GM19099 (cell line): ENCODE results near the gene CCSER1.

Experiments used
- POLR2A ChIP-seq: IDR thresholded peaks from 3 replicates; pipeline ENCODE4 v1.6.1; 2011; ENCODE audit warnings: low read depth; ENCODE audit not compliant: insufficient read length; ENCODE audit errors: extremely low read depth

The CCSER1 gene

DNA sequence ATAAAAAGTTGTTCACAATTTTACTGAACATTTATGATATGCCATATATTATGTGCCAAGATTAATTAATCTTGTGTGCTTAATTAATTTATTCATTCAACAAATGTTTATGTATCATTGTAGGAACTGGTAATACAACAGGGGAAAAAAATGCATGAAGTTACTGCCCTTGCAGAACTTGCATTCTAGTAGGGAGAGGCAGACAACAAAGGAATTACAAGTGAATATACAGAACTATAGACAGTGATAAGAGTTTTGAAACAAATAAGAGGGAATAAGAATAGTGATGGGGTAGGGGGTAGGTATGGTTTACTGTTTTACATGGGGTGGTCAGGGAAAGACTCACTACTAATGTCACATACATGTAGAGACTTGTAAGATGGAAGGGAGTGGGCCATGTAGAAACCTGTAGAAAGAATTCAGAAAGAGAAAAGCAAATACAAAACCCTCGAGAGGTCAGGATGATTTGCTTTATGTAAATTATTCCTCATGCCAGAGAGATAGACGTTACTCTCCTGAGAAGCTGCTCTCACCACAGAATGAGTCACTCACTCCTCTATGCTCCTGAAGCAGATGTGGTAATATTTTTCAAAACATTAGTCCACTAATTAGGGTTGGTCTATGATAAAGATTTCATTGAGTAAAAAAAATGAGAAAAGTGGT lies 1321.6 kb downstream of the CCSER1 start:
- TF ChIP-seq POLR2A, result no peak

DNA sequence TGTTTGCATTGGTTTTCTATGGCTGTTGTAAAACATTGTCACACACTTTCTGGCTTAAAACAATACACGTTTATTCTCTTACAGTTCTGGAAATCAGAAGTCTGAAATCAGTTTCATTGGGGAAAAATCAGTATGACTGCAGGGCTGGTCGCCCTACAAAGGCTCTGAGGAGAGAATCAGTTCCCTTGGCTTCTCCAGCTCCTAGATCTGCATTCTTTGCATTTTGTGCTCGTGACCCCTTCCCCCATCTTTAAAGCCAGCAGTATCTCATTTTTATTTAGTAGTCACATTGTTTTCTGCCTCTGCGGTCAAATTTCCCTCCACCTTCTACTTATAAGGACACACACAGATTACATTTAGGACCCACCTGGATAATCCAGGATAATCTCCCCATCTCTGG lies 1326.9 kb downstream of the CCSER1 start:
- no peak for TF ChIP-seq POLR2A

DNA sequence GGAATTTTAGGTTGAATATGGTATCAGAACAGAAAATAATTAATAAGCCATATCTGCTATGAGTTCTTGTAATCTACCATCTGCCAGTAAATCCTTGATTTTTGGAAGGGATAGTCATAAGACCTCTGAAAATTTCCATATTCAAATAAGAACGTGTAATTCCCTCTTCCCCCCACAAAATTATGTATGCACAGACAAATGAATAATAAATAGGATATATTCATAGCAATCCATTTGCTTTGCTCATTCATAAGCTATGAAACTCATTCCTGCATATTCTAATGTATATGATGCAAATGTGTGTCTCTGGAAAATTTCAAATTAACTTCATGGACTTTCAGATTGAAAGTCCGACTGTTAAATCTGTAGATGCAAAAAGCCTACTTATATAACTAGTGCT lies 1343.5 kb downstream of the CCSER1 start:
- TF ChIP-seq POLR2A, result no peak

DNA sequence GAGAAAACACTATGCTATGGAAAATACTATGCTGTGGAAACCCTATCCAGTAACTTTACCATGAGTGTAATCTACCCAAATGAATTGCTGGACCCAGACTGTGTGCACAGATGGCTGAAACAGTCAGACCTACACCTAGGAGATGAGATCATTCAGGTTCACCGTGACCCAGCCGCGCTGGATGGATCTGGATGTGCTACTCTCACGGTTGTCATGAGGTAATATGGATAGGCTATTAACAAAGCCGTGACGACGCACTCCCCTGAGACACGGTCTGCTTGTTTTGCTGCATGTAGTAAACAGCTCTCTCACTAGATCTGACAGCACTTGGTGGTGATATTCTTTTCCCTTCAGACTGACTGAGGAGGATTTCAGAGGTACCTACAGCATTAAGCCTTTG lies 1344.1 kb downstream of the CCSER1 start:
- no peak for TF ChIP-seq POLR2A

DNA sequence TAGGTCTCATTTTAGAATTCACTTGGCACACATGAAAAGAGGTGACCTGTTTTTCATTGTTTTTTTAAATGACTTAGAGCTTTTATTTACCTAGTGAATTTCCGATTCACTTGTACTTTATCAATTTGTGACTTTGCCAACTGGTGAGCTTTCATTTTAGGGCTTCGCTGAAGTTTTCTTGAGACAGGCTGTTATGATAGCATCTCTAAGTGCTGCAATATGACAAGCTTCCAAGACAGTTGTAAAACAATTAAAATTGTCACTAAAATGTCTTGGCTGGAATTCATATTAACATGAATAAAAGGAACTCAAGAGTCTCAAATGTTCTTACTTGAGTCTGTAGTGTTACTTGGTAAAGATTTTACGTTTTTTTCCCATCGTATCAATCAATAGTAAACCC lies 1344.9 kb downstream of the CCSER1 start:
- TF ChIP-seq POLR2A, result no peak

DNA sequence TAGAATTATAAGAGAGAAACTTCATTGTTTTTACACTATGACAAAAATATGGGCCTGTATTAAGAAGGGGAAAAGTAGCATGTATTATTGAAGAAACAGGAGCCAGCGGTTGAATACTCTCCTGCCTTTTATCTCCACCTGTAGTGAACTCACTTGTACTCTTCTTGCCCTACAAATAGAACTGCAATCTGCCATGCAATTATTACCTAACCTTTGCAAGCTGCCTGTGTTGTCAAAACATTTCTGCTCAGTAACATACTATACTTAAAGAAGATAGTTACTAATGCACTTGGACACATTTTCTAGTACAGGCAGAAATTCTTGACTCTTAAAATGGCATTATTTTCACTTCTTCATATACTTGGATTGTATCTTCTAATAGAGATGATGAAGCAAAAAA lies 1358.2 kb downstream of the CCSER1 start:
- no peak for TF ChIP-seq POLR2A

DNA sequence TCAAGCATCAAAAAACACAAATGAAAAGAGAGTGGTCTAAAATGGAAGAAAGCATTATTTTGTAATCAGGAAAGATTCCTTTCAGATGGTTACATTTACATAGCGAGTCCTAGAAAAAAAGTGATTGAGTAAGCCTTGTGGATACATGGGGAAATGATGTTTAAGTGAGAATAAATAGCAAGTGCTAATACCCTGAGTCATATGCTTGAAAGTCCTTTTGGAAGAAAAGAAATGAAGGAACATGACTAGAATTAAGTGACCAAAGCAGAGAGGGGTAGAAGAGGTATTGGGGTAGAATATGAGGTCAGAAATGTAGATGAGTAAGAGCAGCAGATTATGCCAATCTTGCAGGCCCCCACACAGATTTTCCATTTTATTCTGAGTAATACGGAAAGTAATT lies 1361.8 kb downstream of the CCSER1 start:
- TF ChIP-seq POLR2A, result no peak

DNA sequence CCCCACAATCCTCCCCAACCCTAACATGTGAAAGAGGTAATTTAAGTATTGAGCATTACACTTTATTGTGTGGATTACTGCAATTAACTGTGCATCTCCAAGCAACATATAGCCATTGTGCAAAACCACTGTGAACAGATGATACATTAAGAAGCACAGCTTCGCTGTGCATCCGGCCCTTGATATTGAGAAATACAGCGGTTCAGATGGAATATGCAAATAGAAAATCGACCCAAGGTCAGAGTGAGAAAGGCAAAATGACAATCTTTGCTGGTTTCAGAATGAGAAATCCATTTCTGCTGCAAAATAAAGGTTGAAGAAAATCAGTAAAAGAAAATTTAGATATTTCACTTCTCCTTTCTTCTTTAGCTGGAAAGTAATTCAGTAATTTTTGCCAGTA lies 1370.7 kb downstream of the CCSER1 start:
- no peak for TF ChIP-seq POLR2A

DNA sequence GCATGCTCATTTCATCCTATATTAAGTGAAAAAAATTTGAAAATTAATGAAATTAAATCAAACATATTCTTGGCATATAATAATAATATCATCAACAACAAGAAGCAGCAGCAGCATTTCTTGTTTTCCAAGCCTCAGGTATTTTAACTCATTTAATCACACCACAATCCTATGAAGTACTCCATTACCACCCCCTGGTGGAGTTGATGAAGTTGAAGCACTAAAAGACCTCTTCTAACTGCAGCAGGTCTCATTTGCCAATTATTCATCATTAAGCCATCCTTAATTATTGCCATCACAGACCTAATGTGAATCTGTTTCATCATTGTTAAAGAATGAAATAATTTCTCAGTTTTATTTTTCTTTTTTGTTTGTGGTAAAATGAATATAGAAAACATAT lies 1375.2 kb downstream of the CCSER1 start:
- no peak for TF ChIP-seq POLR2A

DNA sequence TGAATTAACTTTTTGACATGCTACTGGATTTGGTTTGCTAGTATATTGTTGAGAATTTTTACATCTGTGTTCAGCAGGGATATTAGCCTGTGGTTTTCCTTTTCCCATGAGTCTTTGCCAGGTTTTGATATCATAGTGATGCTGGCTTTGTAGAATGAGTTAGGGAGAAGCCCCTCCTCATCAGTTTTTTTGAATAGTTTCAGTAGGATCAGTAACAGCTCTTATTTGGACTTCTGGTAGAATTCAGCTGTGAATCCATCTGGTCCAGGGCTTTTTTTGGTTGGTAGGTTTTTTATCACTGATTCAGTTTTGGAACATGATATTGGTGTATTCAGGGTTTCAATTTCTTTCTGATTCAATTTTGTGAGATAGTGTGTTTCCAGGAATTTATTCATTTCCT lies 1386.1 kb downstream of the CCSER1 start:
- no peak for TF ChIP-seq POLR2A

DNA sequence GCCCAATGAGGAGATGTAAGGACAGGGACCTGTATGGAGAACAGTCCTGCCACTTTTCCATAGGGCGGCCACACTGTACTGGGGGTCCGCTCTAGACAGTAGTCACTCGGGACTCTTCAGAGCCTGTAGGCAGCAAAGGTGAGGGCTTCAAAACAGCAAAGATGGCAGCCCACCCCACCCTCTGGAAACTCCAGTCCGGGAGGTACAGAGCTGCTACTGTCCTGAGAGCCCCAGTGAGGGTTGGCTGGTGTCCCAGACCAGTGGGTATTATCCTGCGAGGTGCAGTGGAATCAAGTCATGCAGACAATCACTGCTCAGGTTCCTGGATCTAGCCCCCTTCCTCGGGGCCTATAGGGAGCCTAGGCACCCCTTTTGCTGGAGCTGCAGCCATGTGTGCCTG lies 1392.0 kb downstream of the CCSER1 start:
- TF ChIP-seq POLR2A, result no peak

DNA sequence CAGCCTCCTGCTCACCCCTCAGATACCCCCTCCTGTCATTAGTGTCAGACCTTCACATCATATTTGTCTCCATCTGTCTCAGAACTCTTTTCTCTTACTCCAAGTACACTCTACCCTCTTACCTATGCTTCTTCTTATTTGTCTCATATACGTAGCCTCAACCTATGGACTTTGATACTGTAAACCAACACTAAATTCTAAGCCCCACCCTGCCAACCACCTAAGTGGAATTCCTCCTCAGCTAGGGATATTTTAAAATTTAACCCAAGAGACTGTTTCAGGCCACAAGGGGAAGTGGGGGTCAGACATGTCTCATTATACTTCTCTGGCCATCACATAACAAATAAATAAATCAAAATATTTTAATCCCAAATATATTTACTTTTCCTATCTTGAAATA lies 1398.4 kb downstream of the CCSER1 start:
- no peak for TF ChIP-seq POLR2A

DNA sequence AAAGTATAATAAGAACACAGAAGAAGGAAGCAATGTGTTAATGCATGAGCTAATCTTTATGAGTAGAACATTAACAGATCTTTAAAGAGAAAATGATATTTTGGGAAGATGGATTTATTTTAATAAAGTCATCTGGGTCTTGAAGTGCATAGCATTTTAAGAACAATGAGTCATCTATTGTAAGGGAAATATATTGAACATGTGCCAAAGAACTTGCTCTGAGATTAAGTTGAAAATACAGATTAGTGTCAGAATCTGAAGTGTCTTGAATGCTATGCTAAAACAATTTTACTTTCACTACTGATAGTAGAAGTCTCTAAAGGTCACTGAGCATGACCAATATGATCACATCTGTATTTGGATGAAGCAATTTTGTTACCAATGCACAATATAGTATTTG lies 1399.9 kb downstream of the CCSER1 start:
- no peak for TF ChIP-seq POLR2A

DNA sequence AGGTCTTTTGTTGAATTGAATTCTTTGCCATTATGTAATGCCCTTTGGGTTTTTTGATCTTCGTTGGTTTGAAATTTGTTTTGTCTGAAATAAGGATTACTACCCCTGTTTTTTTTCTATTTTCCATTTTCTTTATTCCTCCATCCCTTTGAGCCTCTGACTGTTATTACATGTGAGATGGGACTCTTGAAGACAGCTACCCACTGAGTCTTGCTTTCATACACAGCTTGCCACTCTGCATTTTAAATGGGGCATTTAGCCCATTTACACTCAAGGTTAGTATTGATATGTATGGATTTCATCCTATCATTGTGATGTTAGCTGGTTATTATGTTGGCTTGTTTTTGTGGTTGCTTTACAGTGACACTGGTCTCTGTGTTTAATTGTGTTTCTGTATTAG lies 1440.4 kb downstream of the CCSER1 start:
- no peak for TF ChIP-seq POLR2A

DNA sequence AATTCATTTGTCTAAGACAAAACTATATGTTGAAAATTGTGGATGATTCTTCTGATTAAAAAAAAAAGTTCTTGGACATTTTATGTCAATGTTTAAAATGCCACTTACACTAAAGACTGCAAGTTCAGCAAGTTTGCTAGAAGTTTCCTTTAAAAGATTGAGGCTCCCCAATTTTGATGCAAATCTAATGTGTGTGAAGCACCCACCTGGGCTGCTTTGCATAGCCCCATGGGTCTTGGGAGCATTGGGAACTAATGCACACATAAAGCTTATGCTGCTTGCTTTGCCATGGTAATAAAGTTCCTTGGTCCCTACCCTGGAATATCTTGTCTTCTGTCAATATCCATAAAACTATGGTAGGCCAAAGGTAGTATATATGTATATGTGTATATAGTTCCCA lies 1450.7 kb downstream of the CCSER1 start:
- no peak for TF ChIP-seq POLR2A

DNA sequence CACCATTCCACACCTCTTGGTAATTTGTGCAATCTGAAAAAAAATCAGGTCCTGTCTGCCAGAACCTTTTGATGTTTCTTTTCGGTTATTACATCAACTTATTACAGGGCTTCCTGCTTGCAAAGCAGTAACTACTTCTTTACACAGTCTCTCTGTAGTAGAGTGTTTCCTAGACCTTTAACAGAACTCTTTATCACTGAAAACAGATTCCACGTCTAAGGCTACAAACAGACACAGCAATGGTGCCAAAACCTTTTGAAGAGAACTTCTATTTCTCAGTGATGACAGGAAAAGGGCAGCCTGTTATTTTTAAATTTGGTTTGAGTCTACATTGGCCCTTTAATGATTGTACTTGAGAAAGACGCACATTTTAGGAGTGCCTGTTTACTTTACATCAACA lies 1463.1 kb downstream of the CCSER1 start:
- no peak for TF ChIP-seq POLR2A

DNA sequence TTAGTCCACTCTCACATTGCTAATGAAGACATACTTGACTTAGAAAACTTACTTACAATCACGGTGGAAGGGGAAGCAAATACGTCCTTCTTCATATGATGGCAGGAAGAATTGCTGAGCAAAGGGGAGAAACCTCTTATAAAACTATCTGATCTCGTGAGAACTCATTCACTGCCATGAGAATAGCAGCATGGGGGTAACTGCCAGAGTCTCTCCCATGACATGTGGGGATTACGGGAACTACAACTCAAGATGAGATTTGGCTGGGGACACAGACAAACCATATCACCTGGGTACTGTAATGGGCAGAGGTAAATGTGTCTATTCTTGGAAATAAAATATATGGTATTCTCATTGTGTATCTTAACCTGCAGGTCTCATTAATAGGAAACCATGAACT lies 1464.9 kb downstream of the CCSER1 start:
- TF ChIP-seq POLR2A, result no peak

DNA sequence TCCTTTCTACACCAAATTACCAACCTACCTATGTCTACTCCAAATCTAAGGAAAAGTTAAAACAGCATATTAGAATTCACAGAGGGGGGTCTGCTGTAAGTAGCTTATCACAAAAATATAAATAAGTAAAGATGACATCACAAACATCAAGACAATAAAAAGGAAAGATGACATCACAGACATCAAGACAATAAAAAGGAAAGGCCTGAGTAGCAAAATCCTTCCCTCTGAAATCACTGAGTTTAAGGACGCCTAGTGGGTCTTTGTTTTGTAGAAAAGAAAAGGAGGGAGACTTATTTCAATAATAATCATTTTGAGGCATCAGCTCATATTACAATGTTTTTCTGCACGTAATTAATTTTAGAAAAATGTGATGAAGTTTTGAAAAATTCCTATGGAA lies 1469.5 kb downstream of the CCSER1 start:
- TF ChIP-seq POLR2A, result no peak

DNA sequence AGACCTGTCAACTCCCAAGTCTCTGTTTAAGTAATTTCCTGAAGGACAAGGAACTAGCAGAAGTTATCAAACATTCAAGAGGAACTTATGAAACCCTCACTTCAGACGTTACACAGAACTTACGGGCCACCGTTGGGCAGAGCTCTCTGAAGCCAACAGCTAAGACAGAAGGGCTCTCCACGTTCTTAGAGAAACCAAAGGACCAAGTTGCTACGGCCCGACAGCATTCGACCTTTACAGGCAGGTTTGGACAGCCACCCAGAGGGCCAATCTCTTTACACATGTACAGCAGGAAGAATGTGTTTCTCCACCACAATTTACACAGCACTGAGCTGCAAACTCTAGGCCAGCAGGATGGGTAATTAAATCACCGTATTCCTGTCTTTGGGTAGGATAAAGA lies 1471.5 kb downstream of the CCSER1 start:
- TF ChIP-seq POLR2A, result no peak

DNA sequence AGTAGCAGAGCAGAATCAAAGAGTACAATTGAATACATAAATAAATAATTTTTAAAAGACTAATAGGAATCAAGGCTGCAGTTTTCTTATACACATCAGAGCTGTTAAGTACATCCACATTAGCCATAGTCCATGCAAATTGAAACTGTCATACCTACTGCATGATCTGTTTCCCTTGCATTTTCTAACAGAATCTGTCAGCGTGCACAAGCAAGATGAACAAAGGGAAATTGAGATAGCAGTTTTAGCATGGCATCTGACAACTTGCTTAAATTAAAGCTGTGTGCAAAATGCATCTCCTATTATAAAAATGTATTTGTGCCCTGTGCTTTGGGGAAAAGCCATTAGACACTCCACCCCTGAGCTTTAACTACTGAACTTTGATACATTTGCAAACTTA lies 1473.1 kb downstream of the CCSER1 start:
- no peak for TF ChIP-seq POLR2A
